Stimulated activated CD8-positive, alpha-beta memory T cell treated with anti-CD3 and anti-CD28 coated beads, Interleukin-15, amount 100 ng/mL, for 48 hours (primary cell): ENCODE measurements around the gene MEPE.
A peak's percentile ranks its signal among the peaks of the same experiment; 100 is the strongest.
"Not testable (repeated sequence)": the region's sequence is repeated elsewhere in the genome, so short reads cannot be mapped to it uniquely, and the experiment has no call there.

Experiments
- DNase-seq, 2 donors: peaks; one replicate each; pipeline ENCODE4 v3.0.0-alpha.2; 2020; ENCODE audit warnings: low read depth in 2 of 2

The MEPE gene

DNA sequence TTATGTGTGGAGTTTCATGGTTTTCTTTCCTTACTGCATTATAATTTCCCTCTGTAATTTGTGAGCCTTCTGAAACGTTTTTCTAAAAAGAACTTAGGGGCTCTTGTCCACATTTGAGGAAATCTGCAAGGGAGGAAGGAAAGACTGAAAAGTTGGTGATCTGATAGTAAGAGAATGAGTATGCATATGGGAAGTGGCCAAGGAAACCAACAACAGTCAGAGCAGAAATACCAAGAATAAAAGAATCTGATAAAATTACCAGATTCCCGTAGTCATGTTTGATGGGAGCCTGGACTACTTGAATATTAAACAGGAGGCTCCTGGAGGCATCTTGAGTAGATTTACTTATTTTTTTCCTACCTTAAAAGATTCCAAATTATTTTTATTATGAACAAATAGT lies 50.1 kb downstream of the MEPE start:
- DNase-seq, result no peak

DNA sequence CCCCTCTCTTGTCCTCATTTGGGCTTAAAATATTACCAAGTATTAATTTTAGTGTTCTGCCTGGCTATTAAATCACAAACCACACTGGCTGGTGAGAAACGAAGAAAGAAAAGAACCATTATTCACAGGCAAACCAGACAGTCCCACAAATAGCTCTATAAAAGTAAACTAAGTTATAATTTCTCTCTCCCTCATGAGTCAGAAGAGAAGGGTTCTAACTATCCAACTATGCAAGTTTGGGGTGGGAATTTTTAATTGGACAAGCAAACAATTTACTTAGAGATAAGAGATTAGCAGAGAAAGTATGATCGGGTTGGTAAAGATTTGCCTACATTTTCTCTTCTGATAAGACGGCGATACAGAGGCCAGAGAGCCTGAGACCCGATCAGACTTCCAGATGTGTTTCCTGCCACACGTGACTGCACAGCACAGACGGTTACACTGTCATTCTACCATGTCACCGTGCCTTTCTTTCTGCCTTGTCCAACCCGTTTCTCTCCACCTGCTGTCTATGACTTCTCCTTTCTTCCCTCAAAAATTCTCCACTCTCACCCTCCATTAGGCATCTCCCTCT lies 52.3 kb downstream of the MEPE start:
- DNase-seq, result no peak

DNA sequence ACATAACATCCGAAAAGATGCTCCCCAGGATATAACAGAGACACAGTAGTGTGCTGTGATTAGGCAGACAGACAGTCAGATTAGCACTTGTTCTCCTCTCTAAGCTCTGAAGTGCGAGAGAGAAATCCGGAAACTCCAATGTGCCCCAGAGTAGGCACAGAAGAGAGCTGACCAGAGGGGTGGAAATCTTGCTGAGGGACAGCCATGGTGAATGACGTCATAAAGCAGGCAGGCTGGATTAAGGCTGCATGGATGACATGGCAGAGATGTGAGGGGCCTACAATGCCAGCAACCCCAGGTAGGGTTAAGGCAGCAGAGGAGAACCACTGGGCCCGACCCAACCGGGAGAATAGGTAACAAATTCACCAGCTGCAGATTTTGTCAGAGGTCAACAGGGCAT lies 53.3 kb downstream of the MEPE start:
- DNase-seq, result no peak

DNA sequence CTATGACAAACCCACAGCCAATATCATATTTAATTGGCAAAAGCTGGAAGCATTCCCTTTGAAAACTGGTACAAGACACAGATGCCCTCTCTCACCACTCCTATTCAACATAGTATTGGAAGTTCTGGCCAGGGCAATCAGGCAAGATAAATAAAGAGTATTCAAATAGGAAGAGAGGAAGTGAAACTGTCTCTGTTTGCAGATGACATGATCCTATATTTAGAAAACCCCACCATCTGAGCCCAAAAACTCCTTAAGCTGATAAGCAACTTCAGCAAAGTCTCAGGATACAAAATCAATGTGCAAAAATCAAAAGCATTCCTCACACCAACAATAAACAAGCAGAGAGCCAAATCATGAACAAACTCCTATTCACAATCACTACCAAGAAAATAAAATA lies 58.0 kb downstream of the MEPE start:
- DNase-seq, result not testable (repeated sequence)

- DNase-seq, result peak; percentile 4 to 10
These were observed 63.3 kb downstream of the MEPE start for GRCh38 chr4:87895964-87896621.
